SU-DHL-6 (cell line): ENCODE measurements around the gene ARRDC3.

Source experiments
- H2AFZ ChIP-seq: fragments of 200-600 bp; sonication (generic); 2 replicates; pipeline ENCODE4 v1.6.1; 2014; ENCODE audit warnings: low read depth, mild to moderate bottlenecking, moderate library complexity, mixed read lengths, antibody characterized with exemption, low read length; ENCODE audit not compliant: severe bottlenecking
- H3F3A ChIP-seq: fragments of 200-600 bp; shearing (Covaris generic); 2 replicates; pipeline ENCODE4 v1.6.0; 2016; ENCODE audit warnings: antibody characterized with exemption, mild to moderate bottlenecking; ENCODE audit not compliant: insufficient read depth
- H3K27ac ChIP-seq: fragments of 200-600 bp; sonication (generic); 2 replicates; pipeline ENCODE4 v1.5.1; 2016; ENCODE audit warnings: low read depth, mild to moderate bottlenecking, low read length, moderate library complexity, mixed read lengths
- H3K27me3 ChIP-seq: fragments of 200-600 bp; sonication (generic), shearing (Covaris generic); 2 replicates; pipeline ENCODE4 v1.6.0; 2014; ENCODE audit warnings: mild to moderate bottlenecking, low read length
- H3K36me3 ChIP-seq: fragments of 200-600 bp; sonication (generic); 2 replicates; pipeline ENCODE4 v1.6.1; 2014; ENCODE audit warnings: mild to moderate bottlenecking, low read length, mixed read lengths
- H3K4me2 ChIP-seq: fragments of 300-600, 200-600 bp; shearing (Covaris generic), sonication (generic); 2 replicates; pipeline ENCODE4 v1.6.0; 2014; ENCODE audit warnings: low read length, low read depth, mild to moderate bottlenecking; ENCODE audit not compliant: poor library complexity, severe bottlenecking
- H3K4me3 ChIP-seq: fragments of 200-600 bp; sonication (generic); 2 replicates; pipeline ENCODE4 v1.5.1; 2014; ENCODE audit warnings: antibody characterized with exemption, low read length, mild to moderate bottlenecking, mixed read lengths; ENCODE audit not compliant: insufficient read depth, poor library complexity, severe bottlenecking
- H3K79me2 ChIP-seq: fragments of 200-600 bp; sonication (generic); 2 replicates; pipeline ENCODE4 v1.6.1; 2014; ENCODE audit warnings: mild to moderate bottlenecking, low read length, moderate library complexity; ENCODE audit not compliant: insufficient read depth
- H3K9ac ChIP-seq: fragments of 200-600 bp; sonication (generic); 2 replicates; pipeline ENCODE4 v1.7.0; 2014; ENCODE audit warnings: mild to moderate bottlenecking, low read length
- H3K9me2 ChIP-seq: fragments of 200-600 bp; sonication (generic); replicated peaks from 2 replicates; pipeline ENCODE4 v1.6.1; 2014; ENCODE audit warnings: low read length; ENCODE audit not compliant: insufficient read depth
- H3K9me3 ChIP-seq: fragments of 200-600 bp; sonication (generic); 2 replicates; pipeline ENCODE4 v1.6.1; 2014; ENCODE audit warnings: low read length, mixed read lengths; ENCODE audit not compliant: insufficient read depth
- H4K20me1 ChIP-seq: fragments of 200-600 bp; sonication (generic); 2 replicates; pipeline ENCODE4 v1.6.1; 2014; ENCODE audit warnings: low read depth, mild to moderate bottlenecking, antibody characterized with exemption, low read length, moderate library complexity, mixed read lengths
- EZH2phosphoT487 ChIP-seq: fragments of 200-600 bp; sonication (generic), shearing (Covaris generic); conservative IDR thresholded peaks from 2 replicates; pipeline ENCODE4 v1.6.1; 2018; ENCODE audit warnings: mild to moderate bottlenecking, antibody characterized with exemption, low read length, moderate library complexity, mixed read lengths
- TF ChIP-seq, protein P1 (sequence below): fragments of 200-600 bp; sonication (generic); IDR thresholded peaks from one replicate; pipeline ENCODE4 v1.5.1; 2017; ENCODE audit warnings: antibody characterized with exemption, mild to moderate bottlenecking, low read length, moderate library complexity; ENCODE audit not compliant: insufficient read depth, poor library complexity, severe bottlenecking

Gene ARRDC3

DNA sequence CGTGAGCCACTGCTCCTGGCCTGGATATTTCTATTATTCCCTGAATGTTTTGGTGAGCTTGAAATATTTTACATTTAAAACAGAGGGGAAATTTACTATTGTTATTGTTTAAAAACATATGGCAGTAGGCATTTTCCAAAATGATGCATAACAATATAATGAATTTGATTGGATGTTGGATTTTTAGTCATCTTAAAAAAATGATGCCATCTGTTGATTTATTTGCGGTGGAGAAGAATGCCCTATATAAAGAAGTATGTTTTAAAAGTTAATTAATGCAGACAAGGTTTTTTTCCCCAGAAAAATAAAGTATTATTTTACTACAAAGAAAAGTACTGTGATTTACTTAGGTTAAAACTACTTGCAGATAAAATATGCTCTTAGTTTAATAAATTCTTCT, 33.4 kb upstream of the ARRDC3 start:
- no peaks in the 10 kb centered on the region for H3K27me3 ChIP-seq
- no peaks in the 10 kb centered on the region for H3K9me3 ChIP-seq
- no peaks in the 10 kb centered on the region for H3F3A ChIP-seq
- H3K9me2 ChIP-seq: no peaks in the 10 kb centered on the region
- H3K36me3 ChIP-seq: no peaks in the 10 kb centered on the region
- no peak overlapping the region for H2AFZ ChIP-seq
- TF ChIP-seq, protein P1, sequence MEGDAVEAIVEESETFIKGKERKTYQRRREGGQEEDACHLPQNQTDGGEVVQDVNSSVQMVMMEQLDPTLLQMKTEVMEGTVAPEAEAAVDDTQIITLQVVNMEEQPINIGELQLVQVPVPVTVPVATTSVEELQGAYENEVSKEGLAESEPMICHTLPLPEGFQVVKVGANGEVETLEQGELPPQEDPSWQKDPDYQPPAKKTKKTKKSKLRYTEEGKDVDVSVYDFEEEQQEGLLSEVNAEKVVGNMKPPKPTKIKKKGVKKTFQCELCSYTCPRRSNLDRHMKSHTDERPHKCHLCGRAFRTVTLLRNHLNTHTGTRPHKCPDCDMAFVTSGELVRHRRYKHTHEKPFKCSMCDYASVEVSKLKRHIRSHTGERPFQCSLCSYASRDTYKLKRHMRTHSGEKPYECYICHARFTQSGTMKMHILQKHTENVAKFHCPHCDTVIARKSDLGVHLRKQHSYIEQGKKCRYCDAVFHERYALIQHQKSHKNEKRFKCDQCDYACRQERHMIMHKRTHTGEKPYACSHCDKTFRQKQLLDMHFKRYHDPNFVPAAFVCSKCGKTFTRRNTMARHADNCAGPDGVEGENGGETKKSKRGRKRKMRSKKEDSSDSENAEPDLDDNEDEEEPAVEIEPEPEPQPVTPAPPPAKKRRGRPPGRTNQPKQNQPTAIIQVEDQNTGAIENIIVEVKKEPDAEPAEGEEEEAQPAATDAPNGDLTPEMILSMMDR: no peak
- no peak for TF ChIP-seq EZH2phosphoT487
- H3K4me3 ChIP-seq: no peak overlapping the region
- H3K79me2 ChIP-seq: no peaks in the 10 kb centered on the region
- no peak overlapping the region for H3K9ac ChIP-seq
- H3K27ac ChIP-seq: no peak overlapping the region
- H4K20me1 ChIP-seq: no peaks in the 10 kb centered on the region
- H3K4me2 ChIP-seq: no peak overlapping the region

DNA sequence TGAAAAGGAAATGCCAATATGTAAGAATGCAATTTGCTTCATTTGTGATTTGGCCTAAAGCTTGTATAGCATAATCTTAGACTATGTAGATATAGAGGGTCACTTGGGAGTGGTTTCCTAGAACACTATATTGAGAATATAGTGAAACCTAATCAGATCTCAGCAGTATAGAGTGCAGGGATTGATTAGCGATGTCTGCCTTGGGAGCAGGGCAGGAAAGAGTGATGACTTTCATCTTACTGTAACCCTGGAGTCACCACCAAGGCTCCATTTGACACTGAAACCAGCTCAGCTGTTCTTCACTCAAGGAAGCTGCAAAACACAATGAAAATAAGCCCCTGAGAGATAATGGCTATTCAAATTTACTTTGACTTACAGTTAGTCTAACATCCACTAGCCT, 26.2 kb upstream of the ARRDC3 start:
- no peaks in the 10 kb centered on the region for H3K9me3 ChIP-seq
- no peak overlapping the region for H3K4me2 ChIP-seq
- H3K79me2 ChIP-seq: no peaks in the 10 kb centered on the region
- H3K36me3 ChIP-seq: no peaks in the 10 kb centered on the region
- H3F3A ChIP-seq: no peaks in the 10 kb centered on the region
- H4K20me1 ChIP-seq: no peaks in the 10 kb centered on the region
- TF ChIP-seq, protein P1: no peak
- TF ChIP-seq EZH2phosphoT487: no peak
- no peaks in the 10 kb centered on the region for H3K9me2 ChIP-seq
- no peaks in the 10 kb centered on the region for H3K27me3 ChIP-seq
- H2AFZ ChIP-seq: no peak overlapping the region
- H3K9ac ChIP-seq: no peak overlapping the region
- no peak overlapping the region for H3K27ac ChIP-seq
- H3K4me3 ChIP-seq: no peak overlapping the region

DNA sequence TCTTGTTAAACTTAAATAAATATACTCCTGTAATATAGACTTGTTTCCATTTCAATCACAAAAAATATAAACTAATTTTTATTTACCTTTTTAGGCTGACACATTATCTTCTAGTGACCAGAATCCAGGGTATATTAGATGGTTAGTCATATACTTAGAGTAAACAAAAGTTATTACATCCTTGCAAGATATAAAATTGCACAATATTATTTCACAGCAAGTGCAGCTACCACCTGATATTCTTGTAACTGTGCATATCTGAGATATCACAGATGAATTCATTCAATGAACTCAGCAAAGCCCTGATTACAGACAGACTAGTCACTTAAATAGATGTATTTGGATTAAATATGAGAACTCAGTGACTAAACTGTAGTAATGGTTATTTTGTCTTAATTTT, 25.6 kb upstream of the ARRDC3 start:
- H3K79me2 ChIP-seq: no peaks in the 10 kb centered on the region
- no peaks in the 10 kb centered on the region for H3K36me3 ChIP-seq
- no peaks in the 10 kb centered on the region for H3K9me3 ChIP-seq
- no peaks in the 10 kb centered on the region for H4K20me1 ChIP-seq
- no peak overlapping the region for H3K27ac ChIP-seq
- TF ChIP-seq, protein P1: no peak
- no peak for TF ChIP-seq EZH2phosphoT487
- no peak overlapping the region for H3K9ac ChIP-seq
- no peak overlapping the region for H3K4me2 ChIP-seq
- H3K27me3 ChIP-seq: no peaks in the 10 kb centered on the region
- no peaks in the 10 kb centered on the region for H3F3A ChIP-seq
- H3K4me3 ChIP-seq: no peak overlapping the region
- H2AFZ ChIP-seq: no peak overlapping the region
- H3K9me2 ChIP-seq: no peaks in the 10 kb centered on the region
